GM23338 (cell line): ENCODE data around the gene NDUFAF5. TPM values are rescaled to one million over a fixed set of nuclear protein-coding genes. Genes with fewer than 3 reads are reported as not detected.

Experiments used
- ATAC-seq: fragments of 200-7000 bp; cut with Tn5 transposase; 3 replicates; pipeline ENCODE4 v1.9.1; 2020
- DNase-seq: peaks from one replicate; pipeline ENCODE4 v3.0.0-alpha.2; 2015; ENCODE audit warnings: low spot score
- H2AFZ ChIP-seq: fragments of 200-600 bp; sonication (generic); 2 replicates; pipeline ENCODE4 v1.8.0; 2016; ENCODE audit warnings: antibody characterized with exemption, mild to moderate bottlenecking, moderate library complexity
- H3F3A ChIP-seq: fragments of 200-600 bp; sonication (generic); replicated peaks from 2 replicates; pipeline ENCODE4 v1.8.0; 2017; ENCODE audit warnings: antibody characterized with exemption, mixed run types, low read depth
- H3K27ac ChIP-seq: fragments of 200-600 bp; sonication (generic); 2 replicates; pipeline ENCODE4 v1.6.1; 2016; ENCODE audit warnings: low read depth
- H3K27me3 ChIP-seq: fragments of 200-600 bp; sonication (generic); 2 replicates; pipeline ENCODE4 v1.8.0; 2016; ENCODE audit warnings: mild to moderate bottlenecking, mixed run types, moderate library complexity; ENCODE audit not compliant: insufficient read depth
- H3K36me3 ChIP-seq: fragments of 200-600 bp; sonication (generic); 2 replicates; pipeline ENCODE4 v1.8.0; 2016; ENCODE audit warnings: mild to moderate bottlenecking; ENCODE audit not compliant: insufficient read depth
- H3K4me1 ChIP-seq: fragments of 200-600 bp; sonication (generic); 2 replicates; pipeline ENCODE4 v1.8.0; 2016; ENCODE audit warnings: mild to moderate bottlenecking, moderate library complexity; ENCODE audit not compliant: insufficient read depth
- H3K4me2 ChIP-seq: fragments of 200-600 bp; sonication (generic); 2 replicates; pipeline ENCODE4 v1.7.1; 2017; ENCODE audit warnings: mixed run types
- H3K4me3 ChIP-seq: fragments of 200-600 bp; sonication (generic); 2 replicates; pipeline ENCODE4 v1.6.1; 2016; ENCODE audit warnings: mixed run types
- H3K79me2 ChIP-seq: fragments of 200-600 bp; sonication (generic); replicated peaks from 2 replicates; pipeline ENCODE4 v1.8.0; 2017; ENCODE audit warnings: mild to moderate bottlenecking; ENCODE audit not compliant: insufficient read depth
- H3K9me2 ChIP-seq: fragments of 200-600 bp; sonication (generic); 2 replicates; pipeline ENCODE4 v1.8.0; 2017; ENCODE audit not compliant: insufficient read depth
- H4K20me1 ChIP-seq: fragments of 200-600 bp; sonication (generic); replicated peaks from 2 replicates; pipeline ENCODE4 v1.8.0; 2017; ENCODE audit warnings: mild to moderate bottlenecking; ENCODE audit not compliant: insufficient read depth
- H3K27ac Mint-ChIP-seq: 2 replicates; pipeline ENCODE4 v1.8.0; 2020; ENCODE audit warnings: inconsistent platforms, mild to moderate bottlenecking, moderate library complexity, mixed read lengths
- H3K27me3 Mint-ChIP-seq: 3 replicates; pipeline ENCODE4 v1.8.0; 2022; ENCODE audit warnings: low read depth, mild to moderate bottlenecking, moderate library complexity, mixed read lengths, inconsistent platforms; ENCODE audit not compliant: insufficient read depth, poor library complexity
- H3K36me3 Mint-ChIP-seq: 3 replicates; pipeline ENCODE4 v1.8.0; 2021; ENCODE audit warnings: low read depth, mild to moderate bottlenecking, inconsistent platforms, moderate library complexity, mixed read lengths
- H3K4me1 Mint-ChIP-seq: 3 replicates; pipeline ENCODE4 v1.8.0; 2020; ENCODE audit warnings: mild to moderate bottlenecking, inconsistent platforms, mixed read lengths
- H3K4me3 Mint-ChIP-seq: 3 replicates; pipeline ENCODE4 v1.8.0; 2021; ENCODE audit warnings: moderate library complexity, mild to moderate bottlenecking, inconsistent platforms, mixed read lengths
- H3K9me3 Mint-ChIP-seq: 3 replicates; pipeline ENCODE4 v1.8.0; 2020; ENCODE audit warnings: moderate library complexity, mild to moderate bottlenecking, inconsistent platforms, mixed read lengths
- CREB1 ChIP-seq: fragments of 250-450 bp; sonication (Bioruptor Pico); IDR thresholded peaks from 2 replicates; pipeline ENCODE4 v1.5.0; 2020; ENCODE audit warnings: low read depth, mild to moderate bottlenecking, moderate library complexity
- EZH2 ChIP-seq: fragments of 200-600 bp; sonication (generic); IDR thresholded peaks from one replicate; pipeline ENCODE4 v1.8.0; 2017; ENCODE audit warnings: antibody characterized with exemption, mild to moderate bottlenecking, low read depth; ENCODE audit not compliant: unreplicated experiment
- EZH2phosphoT487 ChIP-seq: fragments of 200-600 bp; sonication (generic); IDR thresholded peaks from one replicate; pipeline ENCODE4 v1.8.1; 2018; ENCODE audit warnings: antibody characterized with exemption; ENCODE audit not compliant: unreplicated experiment
- JUNB ChIP-seq: IDR thresholded peaks from one replicate; pipeline ENCODE4 v1.6.1; 2016; ENCODE audit warnings: antibody characterized with exemption; ENCODE audit not compliant: unreplicated experiment
- NANOG ChIP-seq: IDR thresholded peaks from 2 replicates; pipeline ENCODE4 v1.6.1; 2016; ENCODE audit warnings: antibody characterized with exemption, borderline replicate concordance
- POLR2AphosphoS5 ChIP-seq: IDR thresholded peaks from 2 replicates; pipeline ENCODE4 v1.6.1; 2016; ENCODE audit warnings: antibody characterized with exemption, low read depth
- STAT1 ChIP-seq: IDR thresholded peaks from one replicate; pipeline ENCODE4 v1.6.1; 2016; ENCODE audit warnings: antibody characterized with exemption; ENCODE audit not compliant: unreplicated experiment
- ZNF114 ChIP-seq: fragments of 250-450 bp; sonication (Bioruptor Pico); IDR thresholded peaks from 2 replicates; pipeline ENCODE4 v1.5.0; 2020; ENCODE audit warnings: mild to moderate bottlenecking, moderate library complexity
- ZNF331 ChIP-seq: fragments of 250-450 bp; sonication (Bioruptor Pico); IDR thresholded peaks from 2 replicates; pipeline ENCODE4 v1.5.0; 2020; ENCODE audit warnings: low read depth, mild to moderate bottlenecking, moderate library complexity
- polyA plus RNA-seq: library from polyadenylated mRNA; unstranded; fragments of >200 nt; fragmentation: Nextera tagmentation; extraction: Ambion mirVana; gene quantifications from 2 replicates; pipeline ENCODE4 v1.2.1, GENCODE V29; 2016
- total RNA-seq: library from RNA; depleted of rRNA; stranded (reverse); fragments of >200 nt; shearing (Covaris generic); gene quantifications from 2 replicates; pipeline ENCODE4 v1.2.3, GENCODE V29; 2014
- TF ChIP-seq, protein P1 (sequence below), 2 experiments: fragments of 200-600 bp in 1 of 2; sonication (generic) in 1 of 2; conservative IDR thresholded peaks; 2 replicates each; pipeline versions ENCODE4 v1.5.1 to v1.6.1; 2016 to 2017; ENCODE audit warnings: antibody characterized with exemption in 2 of 2, low read depth in 2 of 2, mild to moderate bottlenecking in 2 of 2, moderate library complexity in 1 of 2
- TF ChIP-seq, protein P2 (sequence below): IDR thresholded peaks from one replicate; pipeline ENCODE4 v1.6.1; 2018; ENCODE audit warnings: antibody characterized with exemption; ENCODE audit not compliant: unreplicated experiment
- TF ChIP-seq, protein P3 (sequence below): IDR thresholded peaks from 2 replicates; pipeline ENCODE4 v1.6.1; 2016; ENCODE audit warnings: antibody characterized with exemption

Gene NDUFAF5
- total and polyA plus RNA-seq, 2 experiments from 2014 or later = 18.0 to 33.0 TPM

DNA sequence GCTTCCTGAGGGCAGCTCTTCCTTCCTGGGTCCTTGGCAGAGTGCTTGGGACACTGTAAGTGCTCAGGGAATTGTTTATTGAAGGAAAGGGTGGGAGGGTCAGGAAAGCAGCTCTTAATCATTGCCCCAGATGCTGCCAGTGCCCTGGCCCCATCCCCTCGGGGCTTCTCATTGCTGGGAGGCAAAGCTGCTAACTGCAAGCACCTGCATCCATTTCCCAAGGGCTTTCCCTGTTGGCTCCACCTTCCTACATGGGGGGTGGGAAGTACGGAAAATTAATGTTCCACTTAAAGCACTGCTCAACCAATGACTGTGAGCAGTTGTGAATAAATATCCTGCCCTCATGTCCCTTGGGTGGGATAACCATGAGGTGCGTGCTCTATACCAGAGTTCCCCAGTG is 56.4 kb downstream of the NDUFAF5 start:
- no peaks in the 10 kb centered on the region for H3K27me3 Mint-ChIP-seq

DNA sequence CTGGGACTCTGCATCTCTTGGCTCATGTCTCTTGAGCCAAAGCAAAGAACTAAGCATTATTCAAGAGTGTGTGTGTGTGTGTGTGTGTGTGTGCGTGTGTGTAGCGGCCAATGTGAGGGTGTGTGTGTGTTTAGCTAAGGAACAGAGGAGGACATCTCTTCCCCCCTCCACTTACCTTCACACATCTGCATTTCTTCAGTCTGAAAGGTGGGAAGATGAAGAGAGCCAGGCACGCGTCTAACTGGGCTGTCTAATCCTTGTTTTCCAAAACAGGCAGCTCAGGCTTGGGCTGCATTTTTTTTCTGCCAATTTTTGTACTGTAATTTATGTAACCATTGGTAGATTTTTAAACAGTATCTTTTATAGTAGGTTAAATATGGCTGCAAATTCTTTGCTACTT is 59.5 kb downstream of the NDUFAF5 start:
- H3K4me1 Mint-ChIP-seq = no peaks in the 10 kb centered on the region
- H3K79me2 ChIP-seq = no peaks in the 10 kb centered on the region
- no peak overlapping the region for H3K4me3 Mint-ChIP-seq
- H3F3A ChIP-seq = no peaks in the 10 kb centered on the region
- no peaks in the 10 kb centered on the region for H3K27me3 ChIP-seq
- ATAC-seq = no peak
- no peak overlapping the region for H3K4me3 ChIP-seq
- no peaks in the 10 kb centered on the region for H4K20me1 ChIP-seq
- H3K27ac ChIP-seq = no peak overlapping the region
- no peaks in the 10 kb centered on the region for H3K36me3 ChIP-seq
- peaks cover 3% of the 10 kb centered on the region for H3K27me3 Mint-ChIP-seq
- no peak for TF ChIP-seq ZNF114 (CRISPR knock-in tag)
- TF ChIP-seq POLR2AphosphoS5 = no peak
- TF ChIP-seq NANOG = no peak
- no peak for TF ChIP-seq EZH2
- TF ChIP-seq ZNF331 (CRISPR knock-in tag) = no peak
- TF ChIP-seq, protein P1, sequence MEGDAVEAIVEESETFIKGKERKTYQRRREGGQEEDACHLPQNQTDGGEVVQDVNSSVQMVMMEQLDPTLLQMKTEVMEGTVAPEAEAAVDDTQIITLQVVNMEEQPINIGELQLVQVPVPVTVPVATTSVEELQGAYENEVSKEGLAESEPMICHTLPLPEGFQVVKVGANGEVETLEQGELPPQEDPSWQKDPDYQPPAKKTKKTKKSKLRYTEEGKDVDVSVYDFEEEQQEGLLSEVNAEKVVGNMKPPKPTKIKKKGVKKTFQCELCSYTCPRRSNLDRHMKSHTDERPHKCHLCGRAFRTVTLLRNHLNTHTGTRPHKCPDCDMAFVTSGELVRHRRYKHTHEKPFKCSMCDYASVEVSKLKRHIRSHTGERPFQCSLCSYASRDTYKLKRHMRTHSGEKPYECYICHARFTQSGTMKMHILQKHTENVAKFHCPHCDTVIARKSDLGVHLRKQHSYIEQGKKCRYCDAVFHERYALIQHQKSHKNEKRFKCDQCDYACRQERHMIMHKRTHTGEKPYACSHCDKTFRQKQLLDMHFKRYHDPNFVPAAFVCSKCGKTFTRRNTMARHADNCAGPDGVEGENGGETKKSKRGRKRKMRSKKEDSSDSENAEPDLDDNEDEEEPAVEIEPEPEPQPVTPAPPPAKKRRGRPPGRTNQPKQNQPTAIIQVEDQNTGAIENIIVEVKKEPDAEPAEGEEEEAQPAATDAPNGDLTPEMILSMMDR (conservative IDR thresholded peaks at IDR 0.05; ENCODE audit: low read depth in 2 of 2) = no peak
- TF ChIP-seq JUNB = no peak
- TF ChIP-seq STAT1 = no peak
- TF ChIP-seq, protein P2, sequence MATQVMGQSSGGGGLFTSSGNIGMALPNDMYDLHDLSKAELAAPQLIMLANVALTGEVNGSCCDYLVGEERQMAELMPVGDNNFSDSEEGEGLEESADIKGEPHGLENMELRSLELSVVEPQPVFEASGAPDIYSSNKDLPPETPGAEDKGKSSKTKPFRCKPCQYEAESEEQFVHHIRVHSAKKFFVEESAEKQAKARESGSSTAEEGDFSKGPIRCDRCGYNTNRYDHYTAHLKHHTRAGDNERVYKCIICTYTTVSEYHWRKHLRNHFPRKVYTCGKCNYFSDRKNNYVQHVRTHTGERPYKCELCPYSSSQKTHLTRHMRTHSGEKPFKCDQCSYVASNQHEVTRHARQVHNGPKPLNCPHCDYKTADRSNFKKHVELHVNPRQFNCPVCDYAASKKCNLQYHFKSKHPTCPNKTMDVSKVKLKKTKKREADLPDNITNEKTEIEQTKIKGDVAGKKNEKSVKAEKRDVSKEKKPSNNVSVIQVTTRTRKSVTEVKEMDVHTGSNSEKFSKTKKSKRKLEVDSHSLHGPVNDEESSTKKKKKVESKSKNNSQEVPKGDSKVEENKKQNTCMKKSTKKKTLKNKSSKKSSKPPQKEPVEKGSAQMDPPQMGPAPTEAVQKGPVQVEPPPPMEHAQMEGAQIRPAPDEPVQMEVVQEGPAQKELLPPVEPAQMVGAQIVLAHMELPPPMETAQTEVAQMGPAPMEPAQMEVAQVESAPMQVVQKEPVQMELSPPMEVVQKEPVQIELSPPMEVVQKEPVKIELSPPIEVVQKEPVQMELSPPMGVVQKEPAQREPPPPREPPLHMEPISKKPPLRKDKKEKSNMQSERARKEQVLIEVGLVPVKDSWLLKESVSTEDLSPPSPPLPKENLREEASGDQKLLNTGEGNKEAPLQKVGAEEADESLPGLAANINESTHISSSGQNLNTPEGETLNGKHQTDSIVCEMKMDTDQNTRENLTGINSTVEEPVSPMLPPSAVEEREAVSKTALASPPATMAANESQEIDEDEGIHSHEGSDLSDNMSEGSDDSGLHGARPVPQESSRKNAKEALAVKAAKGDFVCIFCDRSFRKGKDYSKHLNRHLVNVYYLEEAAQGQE = no peak
- TF ChIP-seq, protein P3, sequence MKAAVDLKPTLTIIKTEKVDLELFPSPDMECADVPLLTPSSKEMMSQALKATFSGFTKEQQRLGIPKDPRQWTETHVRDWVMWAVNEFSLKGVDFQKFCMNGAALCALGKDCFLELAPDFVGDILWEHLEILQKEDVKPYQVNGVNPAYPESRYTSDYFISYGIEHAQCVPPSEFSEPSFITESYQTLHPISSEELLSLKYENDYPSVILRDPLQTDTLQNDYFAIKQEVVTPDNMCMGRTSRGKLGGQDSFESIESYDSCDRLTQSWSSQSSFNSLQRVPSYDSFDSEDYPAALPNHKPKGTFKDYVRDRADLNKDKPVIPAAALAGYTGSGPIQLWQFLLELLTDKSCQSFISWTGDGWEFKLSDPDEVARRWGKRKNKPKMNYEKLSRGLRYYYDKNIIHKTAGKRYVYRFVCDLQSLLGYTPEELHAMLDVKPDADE = no peak
- H3K36me3 Mint-ChIP-seq = no peaks in the 10 kb centered on the region
- no peak overlapping the region for H3K4me2 ChIP-seq
- no peak overlapping the region for H2AFZ ChIP-seq
- no peak for DNase-seq
- H3K27ac Mint-ChIP-seq = no peak overlapping the region
- peaks cover 8% of the 10 kb centered on the region for H3K9me2 ChIP-seq
- no peaks in the 10 kb centered on the region for H3K4me1 ChIP-seq
- no peaks in the 10 kb centered on the region for H3K9me3 Mint-ChIP-seq

More for the DNA sequence above, 56.4 kb downstream of the NDUFAF5 start:
- Histone ChIP-seq H3K4me2 (no peak overlapping the region), H3K27ac (no peak overlapping the region), H4K20me1 (no peaks in the 10 kb centered on the region), H3K4me1 (no peaks in the 10 kb centered on the region), H3F3A (no peaks in the 10 kb centered on the region), H3K4me3 (no peak overlapping the region), H2AFZ (peak overlapping the region; percentile 69; the same call in 1 of the 2 replicates), H3K27me3 (no peaks in the 10 kb centered on the region), H3K36me3 (no peaks in the 10 kb centered on the region), H3K79me2 (no peaks in the 10 kb centered on the region), H3K9me2 (no peaks in the 10 kb centered on the region)
- H3K36me3 Mint-ChIP-seq = no peaks in the 10 kb centered on the region
- ATAC-seq (no peak), DNase-seq (no peak)
- H3K4me1 Mint-ChIP-seq = no peaks in the 10 kb centered on the region
- H3K27ac Mint-ChIP-seq = no peak overlapping the region
- H3K9me3 Mint-ChIP-seq = no peaks in the 10 kb centered on the region
- TF ChIP-seq CREB1 (CRISPR knock-in tag) (no peak), STAT1 (no peak), POLR2AphosphoS5 (no peak), EZH2phosphoT487 (no peak), JUNB (no peak), ZNF331 (CRISPR knock-in tag) (no peak), NANOG (no peak)
- TF ChIP-seq, protein P3 = no peak
- no peak overlapping the region for H3K4me3 Mint-ChIP-seq
